ENCODE measurements around the gene UBTD1.

The UBTD1 gene

GRCh38 chr10:97578171-97578844, 79.6 kb downstream of the UBTD1 start:
- TF ChIP-seq, protein P1, sequence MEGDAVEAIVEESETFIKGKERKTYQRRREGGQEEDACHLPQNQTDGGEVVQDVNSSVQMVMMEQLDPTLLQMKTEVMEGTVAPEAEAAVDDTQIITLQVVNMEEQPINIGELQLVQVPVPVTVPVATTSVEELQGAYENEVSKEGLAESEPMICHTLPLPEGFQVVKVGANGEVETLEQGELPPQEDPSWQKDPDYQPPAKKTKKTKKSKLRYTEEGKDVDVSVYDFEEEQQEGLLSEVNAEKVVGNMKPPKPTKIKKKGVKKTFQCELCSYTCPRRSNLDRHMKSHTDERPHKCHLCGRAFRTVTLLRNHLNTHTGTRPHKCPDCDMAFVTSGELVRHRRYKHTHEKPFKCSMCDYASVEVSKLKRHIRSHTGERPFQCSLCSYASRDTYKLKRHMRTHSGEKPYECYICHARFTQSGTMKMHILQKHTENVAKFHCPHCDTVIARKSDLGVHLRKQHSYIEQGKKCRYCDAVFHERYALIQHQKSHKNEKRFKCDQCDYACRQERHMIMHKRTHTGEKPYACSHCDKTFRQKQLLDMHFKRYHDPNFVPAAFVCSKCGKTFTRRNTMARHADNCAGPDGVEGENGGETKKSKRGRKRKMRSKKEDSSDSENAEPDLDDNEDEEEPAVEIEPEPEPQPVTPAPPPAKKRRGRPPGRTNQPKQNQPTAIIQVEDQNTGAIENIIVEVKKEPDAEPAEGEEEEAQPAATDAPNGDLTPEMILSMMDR (IDR thresholded peaks at IDR 0.05; ENCODE audit: low read depth, low read length) = no peak
- no peak for DNase-seq (ENCODE audit: extremely low read depth, low read depth)

GRCh38 chr10:97580421-97581367, 82.0 kb downstream of the UBTD1 start:
- TF ChIP-seq, protein P1 (IDR thresholded peaks at IDR 0.05; ENCODE audit: low read depth, low read length) = no peak

DNA sequence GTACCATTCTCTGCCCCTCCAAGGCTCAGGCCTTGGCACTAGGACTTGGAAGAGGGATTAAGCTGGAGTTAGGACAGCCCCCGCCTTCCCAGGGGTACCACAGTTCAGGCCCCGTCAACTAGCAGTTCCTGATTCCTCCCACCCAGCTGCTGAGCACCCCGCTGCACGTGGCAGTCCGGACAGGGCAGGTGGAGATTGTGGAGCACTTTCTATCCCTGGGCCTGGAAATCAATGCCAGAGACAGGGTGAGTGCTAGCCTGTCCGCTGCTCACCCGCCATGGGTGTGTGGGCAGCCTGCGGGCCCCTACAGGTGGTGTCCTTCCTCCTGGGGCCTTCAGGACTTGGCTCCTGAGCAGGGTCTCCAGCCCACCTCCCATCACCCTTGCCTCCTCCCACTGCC, 83.4 kb downstream of the UBTD1 start:
- TF ChIP-seq, protein P1 (IDR thresholded peaks at IDR 0.05; ENCODE audit: low read depth, low read length) = no peak
- DNase-seq (ENCODE audit: extremely low read depth, low read depth) = no peak

More at GRCh38 chr10:97580421-97581367, 82.0 kb downstream of the UBTD1 start:
- no peak for DNase-seq (ENCODE audit: extremely low read depth, low read depth)

DNA sequence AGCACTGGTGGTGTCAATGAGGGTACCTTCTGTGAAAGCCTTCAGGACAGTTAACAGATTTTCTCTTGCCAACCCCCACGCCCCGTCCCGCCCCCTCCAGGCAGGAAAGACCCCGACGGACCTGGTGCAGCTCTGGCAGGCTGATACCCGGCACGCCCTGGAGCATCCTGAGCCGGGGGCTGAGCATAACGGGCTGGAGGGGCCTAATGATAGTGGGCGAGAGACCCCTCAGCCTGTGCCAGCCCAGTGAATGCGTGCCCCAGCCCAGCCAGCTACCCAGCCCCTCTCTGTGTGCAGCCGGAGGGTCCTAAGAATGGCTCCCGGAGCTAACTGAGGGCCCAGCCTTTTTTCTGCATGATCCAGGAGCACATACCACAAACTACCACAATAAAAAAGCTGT, 84.8 kb downstream of the UBTD1 start:
- TF ChIP-seq, protein P1 (IDR thresholded peaks at IDR 0.05; ENCODE audit: low read depth, low read length) = no peak
- no peak for DNase-seq (ENCODE audit: extremely low read depth, low read depth)

DNA sequence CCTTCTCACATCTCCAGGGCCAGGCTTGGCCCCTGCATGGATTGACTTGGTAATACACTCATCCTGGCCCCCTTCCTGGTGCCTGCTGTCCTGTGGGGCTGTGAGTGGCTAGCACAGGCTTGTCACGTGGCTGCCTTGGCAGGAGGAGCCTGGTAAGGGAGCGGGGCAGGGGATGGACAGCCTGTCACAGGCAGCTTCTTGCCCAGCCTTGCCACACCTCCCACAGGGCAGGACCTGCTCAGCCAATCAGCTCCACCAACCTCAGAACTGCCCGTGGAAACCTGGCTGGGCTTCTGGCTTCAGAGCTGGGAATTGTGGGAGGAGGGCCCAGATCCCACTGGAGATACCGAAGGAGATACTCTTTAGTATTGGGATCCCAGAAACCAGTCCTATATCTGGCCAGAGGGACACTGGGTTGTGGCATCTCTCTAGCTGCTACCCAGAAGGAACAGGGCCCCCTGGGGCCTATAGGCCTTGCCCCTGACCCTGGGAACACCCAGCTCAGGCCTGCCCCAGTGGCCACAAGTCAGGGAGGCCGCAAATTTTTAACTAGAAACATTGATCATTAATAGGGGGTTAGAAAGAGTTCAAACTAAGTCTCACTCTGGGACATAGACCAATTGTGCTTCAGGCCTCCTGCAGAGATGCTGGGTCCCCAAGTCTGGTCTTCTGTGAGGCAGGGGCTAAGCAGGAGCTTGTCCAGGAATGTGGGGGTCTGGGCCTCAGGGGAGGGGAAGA, 85.5 kb downstream of the UBTD1 start, which contains the start of gene HOGA1:
Gene HOGA1 (plus strand): TSS at position 330 of the 738 bp plus-strand sequence. CDS start 315 bp downstream, at position 645.
- TF ChIP-seq, protein P1 (IDR thresholded peaks at IDR 0.05; ENCODE audit: low read depth, low read length) = no peak
- no peak for DNase-seq (ENCODE audit: extremely low read depth, low read depth)

DNA sequence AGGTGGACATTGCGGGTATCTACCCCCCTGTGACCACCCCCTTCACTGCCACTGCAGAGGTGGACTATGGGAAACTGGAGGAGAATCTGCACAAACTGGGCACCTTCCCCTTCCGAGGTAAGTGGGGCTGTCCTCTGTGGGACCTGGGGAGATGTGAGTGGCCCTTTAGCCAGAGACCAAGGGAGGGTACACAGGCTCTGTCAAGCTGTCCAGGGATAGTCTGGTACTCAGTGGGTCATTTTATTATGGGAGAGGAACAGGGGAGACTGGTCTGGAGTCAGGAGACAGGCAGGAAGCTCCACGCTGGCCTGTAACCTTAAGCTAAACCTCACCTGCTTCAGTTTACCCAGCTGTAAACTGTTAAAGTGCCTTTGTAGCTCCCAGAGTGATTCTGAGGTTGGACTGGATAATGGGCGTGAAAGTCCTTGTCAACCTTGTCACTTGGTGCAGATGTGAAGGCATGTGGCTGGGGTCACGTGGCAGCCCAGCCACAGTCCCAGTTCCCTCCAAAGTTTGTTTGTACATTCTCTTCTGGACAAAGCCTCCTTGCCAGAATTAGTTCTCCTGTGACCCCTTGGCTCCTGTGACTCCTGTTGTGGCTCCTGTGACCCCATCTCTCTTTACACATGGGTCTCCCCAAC, 86.2 kb downstream of the UBTD1 start:
- TF ChIP-seq, protein P1 (IDR thresholded peaks at IDR 0.05; ENCODE audit: low read depth, low read length) = no peak

More for the DNA sequence above, 86.2 kb downstream of the UBTD1 start:
- no peak for DNase-seq (ENCODE audit: extremely low read depth, low read depth)
